Left hindlimb (tissue), 1 donor: ENCODE data around the gene AFMID.
"Not testable (repeated sequence)": the region's sequence is repeated elsewhere in the genome, so short reads cannot be mapped to it uniquely, and the experiment has no call there.

ENCODE experiments used
- DNase-seq: peaks from one replicate; pipeline ENCODE4 v3.0.0-alpha.2; 2018

Gene AFMID, protein sequence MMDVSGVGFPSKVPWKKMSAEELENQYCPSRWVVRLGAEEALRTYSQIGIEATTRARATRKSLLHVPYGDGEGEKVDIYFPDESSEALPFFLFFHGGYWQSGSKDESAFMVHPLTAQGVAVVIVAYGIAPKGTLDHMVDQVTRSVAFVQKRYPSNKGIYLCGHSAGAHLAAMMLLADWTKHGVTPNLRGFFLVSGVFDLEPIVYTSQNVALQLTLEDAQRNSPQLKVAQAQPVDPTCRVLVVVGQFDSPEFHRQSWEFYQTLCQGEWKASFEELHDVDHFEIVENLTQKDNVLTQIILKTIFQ

DNA sequence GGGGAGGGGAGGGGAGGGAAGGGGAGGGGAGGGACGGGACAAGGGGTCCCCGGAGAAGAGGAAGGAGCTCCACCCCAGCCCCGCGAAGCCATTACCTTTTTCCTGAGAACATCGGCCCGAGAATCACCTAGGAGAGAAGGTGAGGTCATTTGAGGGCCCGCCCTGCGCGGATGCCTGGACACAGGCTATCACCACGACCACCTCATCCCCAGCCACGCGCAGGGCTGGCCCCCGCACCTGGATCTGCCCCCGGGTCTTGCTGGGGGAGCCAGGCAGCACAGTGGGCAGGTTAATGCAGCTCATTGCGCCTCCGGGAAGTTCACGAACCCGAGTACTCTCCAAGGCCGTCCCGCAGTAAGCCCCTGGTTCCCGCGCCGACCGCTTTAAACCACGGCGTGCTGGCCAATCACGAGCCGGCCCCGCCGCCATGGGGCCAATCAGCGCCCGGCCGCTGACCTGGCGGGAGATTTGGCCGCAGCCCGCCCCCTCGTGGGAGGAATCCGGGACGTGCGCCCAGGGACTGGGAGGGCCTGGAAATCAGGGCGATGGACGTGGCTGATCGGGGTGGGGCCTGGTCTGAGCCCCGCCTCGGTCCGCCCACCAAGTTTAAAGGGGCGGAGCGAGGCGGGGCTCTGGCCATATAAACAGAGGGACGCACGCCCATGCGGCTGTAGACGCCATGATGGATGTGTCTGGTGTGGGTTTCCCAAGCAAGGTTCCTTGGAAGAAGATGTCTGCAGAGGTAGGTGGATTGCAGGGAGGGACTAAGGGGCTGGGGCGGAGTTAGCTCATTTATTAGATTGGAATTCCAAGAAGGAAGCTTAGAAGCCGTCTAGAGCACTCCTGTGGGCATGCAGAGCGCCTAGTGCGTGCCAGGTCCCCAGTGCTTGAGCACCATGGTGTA, at the start of gene AFMID, which contains the start of gene TK1:
AFMID (plus strand) TSS at position 671 of the 904 bp plus-strand sequence; CDS start at position 680, 9 bp downstream.
TK1 (minus strand) TSS at position 361 of the 904 bp plus-strand sequence; CDS start at position 303, 58 bp downstream.
- peak; percentile 99 for DNase-seq

DNA sequence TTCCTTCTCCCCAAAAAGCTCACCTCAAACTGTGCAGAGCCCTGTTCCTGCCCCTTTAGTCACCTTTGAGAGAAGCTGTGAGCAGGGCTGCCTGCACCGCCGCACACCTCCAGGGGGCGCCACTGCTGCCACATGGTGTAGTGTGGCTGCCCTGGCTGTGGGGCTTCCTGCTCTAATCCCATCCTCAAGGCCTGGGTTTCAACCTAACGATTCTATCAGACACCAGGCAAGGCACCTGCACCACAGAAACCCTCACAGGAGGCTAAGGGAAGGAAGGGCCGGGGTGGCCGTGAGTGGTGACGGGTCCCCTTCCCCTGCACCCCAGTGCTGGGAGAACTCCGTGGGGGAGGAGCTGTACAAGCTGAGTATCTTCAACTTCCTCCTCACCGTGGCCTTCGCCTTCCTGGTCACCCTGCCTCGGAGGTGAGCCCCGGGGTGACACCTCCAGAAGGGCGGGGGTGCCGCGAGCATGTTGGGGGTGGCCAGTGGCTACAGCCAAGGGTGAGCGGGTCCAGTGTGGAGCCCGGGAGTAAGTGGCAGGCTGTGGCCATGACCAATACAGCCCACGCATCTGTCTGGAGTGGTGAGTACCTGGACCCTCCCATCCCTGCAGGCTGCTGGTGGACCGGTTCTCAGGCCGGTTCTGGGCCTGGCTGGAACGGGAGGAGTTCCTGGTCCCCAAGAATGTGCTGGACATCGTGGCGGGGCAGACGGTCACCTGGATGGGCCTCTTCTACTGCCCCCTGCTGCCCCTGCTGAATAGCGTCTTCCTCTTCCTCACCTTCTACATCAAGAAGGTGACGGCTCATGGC, 49.6 kb upstream of the AFMID start:
- DNase-seq, result no peak

DNA sequence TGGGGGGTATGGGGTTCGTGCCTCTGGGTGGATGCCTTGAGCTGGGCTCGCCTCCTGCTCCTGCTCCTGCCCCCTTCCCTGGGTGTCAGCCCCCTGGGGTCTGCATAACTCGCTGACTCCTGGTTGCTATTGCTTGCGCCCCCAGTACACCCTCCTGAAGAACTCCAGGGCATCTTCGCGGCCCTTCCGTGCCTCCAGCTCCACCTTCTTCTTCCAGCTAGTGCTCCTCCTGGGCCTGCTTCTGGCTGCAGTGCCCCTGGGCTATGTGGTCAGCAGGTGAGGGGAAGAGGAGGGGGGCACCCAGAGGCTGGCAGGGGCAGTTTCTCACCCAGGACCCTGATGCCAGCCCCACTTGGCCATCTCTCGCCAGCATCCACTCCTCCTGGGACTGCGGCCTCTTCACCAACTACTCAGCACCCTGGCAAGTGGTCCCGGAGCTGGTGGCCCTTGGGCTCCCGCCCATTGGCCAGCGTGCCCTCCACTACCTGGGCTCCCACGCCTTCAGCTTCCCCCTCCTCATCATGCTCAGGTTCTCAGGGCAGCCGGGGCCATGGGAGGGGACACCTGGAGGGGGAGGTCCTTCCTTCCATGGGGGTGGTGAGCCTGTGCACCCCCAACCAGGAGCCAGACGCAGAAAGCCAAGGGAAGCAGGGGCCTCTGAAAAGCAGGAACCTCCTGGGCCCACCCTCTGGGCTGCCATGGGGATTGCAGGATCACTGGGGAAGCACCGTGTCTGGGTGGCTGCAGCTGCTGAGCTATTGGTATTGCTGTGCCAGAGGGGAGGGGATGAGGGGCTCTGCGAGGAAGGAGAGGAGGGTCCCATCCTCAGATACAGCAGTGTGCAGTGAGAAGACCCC, 48.7 kb upstream of the AFMID start:
- DNase-seq, result no peak

DNA sequence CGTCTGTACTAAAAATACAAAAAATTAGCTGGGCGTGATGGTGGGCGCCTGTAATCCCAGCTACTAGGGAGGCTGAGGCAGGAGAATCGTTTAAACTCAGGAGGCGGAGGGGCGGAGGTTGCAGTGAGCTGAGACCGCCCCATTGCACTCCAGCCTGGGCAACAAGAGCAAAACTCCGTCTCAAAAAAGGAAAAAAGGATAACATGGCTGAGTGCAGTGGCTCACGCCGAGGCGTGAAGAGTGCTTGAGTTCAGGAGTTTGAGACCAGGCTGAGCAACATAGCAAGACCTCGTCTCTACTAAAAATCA, 47.3 kb upstream of the AFMID start:
- not testable (repeated sequence) for DNase-seq

DNA sequence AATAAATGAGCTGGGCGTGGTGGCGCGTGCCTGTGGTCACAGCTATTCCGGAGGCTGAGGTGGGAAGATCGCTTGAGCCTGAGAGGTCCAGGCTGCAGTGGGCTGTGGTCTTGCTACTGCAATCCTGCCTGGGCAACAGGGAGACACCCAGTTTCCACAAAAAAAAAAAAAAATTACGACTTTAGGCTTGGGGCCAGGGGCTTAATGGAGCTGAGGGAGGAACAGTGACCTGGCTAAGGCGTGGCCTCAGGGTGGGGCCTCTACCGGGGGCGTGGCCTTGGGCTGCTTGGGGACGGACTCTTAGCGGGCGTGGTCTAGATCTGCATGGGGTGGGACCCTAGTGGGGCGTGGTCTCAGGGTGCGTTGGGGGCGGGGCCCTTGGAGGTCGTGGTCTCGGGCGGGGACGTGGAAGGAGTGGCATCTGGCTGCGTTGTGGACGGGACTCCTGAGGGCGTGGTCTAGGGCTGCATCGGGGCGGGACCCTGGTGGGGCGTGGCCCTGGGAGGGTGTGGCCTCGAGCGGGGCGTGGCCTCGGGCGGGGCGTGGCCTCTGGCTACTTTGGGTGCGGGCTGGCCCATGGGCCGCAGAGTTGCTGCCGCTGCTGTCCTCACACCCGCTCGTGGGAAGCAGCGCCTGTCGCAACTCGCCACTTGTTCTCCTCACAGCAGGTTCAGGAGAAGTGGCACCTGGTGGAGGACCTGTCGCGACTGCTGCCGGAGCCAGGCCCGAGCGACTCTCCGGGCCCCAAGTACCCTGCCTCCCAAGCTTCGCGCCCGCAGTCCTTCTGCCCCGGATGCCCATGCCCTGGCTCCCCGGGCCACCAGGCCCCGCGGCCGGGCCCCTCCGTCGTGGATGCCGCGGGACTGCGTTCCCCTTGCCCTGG, 46.8 kb upstream of the AFMID start:
- peak; percentile 83 for DNase-seq

DNA sequence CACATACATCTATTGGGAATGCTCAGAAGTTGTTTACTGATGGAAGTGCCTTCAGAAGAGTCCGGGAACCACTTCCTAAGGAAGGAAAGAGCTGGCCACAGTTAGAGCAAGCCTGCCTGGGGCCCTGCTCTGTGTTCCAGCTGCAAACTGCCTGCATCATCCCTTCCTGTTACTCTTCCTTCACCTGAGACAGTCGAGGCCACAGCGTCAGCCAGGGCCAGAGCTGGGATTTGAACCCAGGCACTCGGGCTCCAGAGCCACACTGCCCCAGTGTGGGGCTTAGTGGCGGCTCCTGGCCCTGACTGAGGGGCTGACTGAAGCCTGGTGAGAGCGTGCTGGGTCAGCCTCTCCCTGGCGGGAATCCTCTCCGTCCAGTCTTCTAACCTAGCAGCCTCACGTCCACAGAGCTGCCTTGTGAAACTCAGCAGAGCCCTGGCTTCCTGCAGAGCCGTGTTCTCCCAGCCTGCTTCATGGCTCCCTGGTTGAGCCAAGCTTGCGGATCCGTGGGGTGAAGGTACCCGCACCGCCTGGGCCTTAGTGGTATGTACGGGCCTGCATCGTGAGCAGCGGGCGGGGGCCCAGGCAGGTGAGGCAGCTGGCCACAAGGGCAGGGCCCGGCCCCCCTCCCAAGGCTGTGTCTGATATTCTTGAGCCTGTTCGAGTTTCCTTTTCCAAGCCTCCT, 45.6 kb upstream of the AFMID start:
- DNase-seq, result no peak

DNA sequence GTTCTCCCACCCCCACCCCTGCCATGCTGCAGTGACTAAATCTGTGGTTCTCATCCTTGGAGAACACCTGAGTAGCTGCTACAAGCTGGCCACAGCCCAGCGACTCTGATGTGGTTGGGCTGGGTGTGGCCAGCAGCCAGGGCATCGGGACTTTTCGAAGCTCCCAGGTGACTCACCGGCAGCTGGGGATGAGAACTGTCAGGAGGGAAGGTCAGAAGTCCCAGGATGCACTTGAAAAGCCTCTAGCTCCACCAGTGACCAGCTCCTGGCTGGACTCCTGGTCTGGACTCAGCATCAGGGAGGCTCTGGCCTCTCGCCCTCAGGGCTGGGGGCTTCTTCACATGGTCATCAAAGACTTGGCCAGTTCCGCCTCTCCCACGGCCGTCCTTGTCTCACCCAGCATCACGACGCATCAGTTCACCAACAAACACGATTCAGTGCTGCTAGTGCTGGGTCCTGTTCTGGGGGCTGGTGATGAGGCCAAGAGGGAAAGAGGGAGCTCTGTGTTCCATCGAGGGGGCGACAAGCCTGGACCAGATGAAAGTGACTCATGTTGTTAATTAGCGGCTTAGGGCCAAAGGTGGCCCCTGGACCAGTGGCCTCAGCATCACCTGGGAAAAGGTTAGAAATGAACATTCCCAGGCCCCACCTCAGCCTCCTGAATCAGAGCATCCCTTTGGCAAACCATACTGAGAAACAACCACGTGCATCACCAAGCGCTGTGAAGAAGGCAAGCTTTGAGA, 44.9 kb upstream of the AFMID start:
- no peak for DNase-seq

DNA sequence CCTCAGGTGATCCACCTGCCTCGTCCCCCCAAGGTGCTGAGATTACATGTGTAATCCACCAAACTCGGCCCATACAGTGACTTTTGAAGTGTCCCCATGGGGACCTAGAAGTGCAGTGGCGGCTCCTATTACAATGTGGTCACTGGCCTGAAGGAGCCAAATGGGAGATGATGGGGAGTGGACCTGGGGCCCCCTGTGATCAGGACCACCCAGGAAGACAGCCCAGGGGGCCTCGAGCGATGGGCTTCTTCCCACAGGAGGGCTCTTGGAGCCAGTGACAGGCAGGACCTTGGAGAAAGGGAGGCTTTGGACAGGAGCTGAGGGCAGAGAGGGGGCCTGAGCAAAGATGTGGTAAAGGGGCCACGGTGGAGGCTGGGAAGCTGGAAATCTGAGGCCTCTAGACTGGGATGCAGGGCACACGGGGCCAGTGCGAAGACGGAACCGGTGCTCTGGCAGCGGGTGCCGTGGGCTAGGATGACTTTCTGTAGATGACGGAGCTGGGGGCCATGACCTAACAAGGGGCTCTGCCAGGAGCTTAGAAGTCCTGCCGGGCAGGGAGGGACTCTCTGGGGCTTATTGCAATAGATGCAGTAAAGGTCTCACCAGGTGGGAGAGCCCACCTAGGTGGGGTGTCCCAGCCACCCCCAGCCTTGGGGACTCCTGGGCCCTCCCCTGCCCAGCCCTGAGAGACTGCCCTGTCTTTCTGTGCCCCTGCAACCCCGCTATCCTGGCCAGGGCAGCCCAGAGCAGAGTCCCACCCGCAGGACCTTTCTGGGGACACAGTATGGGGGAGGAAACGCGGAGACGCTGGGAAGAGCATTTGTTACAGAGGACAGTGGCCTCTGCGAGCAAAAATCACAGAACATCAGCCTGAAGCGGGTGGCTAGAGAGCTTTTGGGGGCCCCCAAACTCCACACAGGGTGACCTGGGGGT, 43.7 kb upstream of the AFMID start:
- no peak for DNase-seq

DNA sequence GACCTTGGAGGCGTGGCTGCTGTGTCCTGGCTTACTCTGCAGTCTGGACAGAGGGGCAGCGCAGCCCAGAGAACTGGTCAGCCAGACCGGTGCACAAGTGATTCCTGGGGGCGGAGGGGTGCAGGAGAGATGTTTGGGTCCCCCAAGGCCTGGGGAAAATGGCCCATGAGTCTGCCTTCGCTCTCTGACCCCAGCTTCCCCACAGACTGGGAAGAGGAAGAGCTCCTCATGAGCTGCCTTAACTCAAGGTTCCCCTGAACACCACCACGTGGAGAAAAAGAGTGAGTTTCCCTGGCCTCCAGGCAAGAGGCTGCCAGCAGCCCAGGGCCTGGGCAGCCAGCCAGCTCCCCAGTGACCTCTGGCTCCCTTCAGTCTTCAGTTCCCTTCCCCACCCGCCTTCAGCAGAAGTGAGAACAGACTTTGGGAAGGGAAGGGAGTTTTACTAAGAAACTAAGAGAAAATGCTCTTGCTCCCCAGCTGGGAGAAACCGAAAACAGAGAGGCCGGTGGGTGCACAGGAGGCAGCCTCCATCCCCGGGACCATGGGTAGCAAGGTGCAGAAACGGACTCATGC, 42.9 kb upstream of the AFMID start:
- DNase-seq, result peak; percentile 77

DNA sequence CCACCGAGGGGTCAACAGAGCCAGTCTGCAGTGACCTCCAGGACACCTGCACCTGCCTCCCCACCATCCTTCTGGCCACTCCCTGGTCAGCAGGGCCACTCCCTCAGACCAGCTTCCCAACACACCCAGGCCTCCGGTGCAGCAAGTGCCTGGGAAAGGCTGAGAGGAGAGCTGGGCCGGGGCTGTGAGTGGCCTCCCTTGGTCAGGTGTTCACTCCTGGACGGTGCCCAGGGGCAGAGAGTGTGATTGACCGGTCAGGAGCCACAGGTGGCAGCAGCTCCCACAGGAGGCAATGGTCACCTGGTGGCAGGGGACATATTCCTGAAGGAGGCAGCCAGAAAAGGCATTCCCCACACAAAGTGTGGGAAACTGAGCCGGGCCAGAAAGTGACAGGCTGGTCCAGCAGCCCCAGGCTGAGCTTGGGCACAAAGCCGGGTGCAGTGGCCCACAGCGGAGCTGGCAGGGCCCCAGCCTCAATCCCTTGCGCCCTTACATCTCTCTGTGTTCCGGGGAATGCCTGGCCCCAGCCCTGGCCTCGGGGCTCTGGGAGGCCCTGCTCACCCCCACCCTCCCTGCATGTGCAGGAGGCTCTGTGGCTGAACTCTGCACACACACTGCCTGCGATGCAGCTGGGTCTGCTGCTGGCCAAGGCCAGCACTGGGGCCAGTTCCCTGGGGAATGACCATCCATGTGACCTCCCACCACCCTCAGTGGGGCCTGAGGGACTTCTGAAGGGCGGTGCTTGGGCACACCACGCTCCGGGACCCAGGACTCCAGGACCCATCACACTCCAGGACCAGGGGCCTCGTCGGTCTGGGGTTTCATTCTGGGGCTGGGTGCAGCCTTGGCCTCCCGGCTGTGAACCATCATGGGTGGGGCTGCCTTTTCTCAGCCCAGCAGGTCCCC, 42.2 kb upstream of the AFMID start:
- DNase-seq, result no peak

DNA sequence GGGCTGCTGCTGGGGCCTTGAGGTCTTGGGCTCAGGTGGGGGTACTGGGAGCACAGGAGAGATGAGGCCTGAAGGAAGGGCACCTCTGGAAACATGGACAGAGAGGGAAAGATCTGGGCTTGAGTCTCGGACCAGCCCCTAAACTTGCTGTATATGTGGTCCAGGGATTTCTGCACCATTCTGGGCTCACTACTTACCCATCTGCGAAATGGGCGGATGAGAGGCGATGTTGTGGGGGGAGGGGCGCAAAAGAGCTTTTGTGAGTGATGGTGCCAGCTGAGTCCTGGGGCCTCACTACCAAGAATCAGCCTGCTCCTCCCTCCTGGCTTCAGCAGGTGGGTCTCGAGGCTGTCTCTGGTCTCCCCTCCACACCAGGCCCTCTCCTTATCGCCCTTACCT, 40.7 kb upstream of the AFMID start:
- no peak for DNase-seq

DNA sequence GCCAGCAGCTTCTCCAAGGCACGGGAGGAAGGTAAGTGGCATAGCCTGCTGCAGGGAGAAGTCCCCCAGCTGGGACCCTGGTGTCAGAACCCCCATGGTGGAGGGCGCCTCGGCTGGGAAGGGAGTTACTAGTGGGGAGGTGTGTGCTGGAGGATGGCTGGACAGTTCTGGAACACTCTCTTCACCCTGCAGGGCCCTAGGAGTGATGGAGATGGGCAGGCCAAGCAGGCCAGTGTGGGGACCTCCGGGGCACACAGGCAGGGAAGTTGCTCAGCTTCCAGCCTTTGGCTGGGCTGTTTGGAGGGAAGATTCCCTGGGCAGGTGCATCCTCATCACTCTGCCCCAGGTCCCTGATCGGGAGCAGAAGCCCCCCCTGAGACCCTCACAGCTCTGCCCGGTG, 40.3 kb upstream of the AFMID start:
- DNase-seq, result no peak

DNA sequence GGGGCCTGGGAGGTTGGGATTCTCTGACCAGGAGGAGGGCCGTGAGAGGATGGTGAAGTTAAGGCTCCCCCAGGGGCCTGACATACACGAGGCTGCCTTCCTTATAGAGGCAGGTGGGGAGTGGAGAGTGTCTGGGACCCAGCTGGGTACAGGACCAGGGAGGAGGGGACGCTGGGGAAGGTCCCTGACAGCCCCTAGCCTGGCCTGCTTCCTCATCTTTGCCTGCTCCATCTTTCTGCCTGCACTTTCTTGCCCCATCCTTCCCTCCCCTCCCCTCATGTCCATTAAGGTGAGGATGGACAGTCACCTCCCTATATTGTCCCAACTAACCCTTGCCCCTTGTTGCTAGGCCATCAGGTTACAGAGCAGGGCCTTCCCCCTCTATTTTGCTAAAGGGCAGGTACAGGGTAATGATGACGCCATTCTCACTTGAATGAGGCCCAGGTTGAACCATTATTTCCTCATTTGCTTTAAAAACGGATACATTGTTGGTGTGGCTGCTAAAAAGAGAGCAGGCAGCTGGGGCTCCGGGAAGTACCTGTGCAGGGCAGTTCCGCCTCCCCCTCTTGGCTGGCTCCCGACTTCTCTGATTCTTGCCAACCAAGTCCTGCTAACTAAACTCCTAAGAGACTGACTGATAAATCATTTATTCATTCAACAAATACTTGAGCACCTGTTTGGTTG, 39.7 kb upstream of the AFMID start:
- DNase-seq, result no peak

DNA sequence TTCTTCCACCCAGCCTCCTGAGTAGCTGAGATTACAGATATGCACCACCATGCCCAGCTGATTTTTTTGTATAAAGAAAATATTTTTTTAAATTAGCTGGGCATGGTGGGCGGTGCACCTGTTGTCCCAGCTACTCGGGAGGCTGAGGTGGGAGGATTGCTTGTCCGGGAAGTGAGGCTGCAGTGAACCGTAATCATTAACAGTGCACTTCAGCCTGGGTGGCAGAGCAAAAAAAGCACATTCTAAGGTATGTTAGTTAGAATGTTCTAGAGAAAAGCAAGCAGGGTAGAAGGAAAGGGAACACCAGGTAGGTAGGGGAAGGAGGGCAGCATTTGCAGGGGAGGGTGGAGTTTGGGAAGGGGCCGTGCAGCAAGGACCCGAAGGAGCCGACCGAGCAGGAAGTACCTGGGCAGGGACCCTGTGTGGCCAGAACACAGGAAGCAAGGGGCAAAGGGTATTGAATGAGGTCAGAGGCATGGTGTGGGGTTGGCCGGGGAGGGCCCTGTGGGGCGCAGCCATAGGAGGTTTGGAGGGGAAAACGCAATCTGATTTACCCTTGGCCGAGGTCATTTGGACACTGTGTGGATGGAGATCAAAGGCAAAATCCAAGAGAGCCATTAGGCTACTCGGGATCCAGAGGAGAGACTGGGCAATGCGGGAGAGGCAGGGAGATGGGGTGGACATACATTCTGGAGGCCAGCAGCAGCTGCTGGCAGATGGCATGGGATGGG, 38.7 kb upstream of the AFMID start:
- no peak for DNase-seq

DNA sequence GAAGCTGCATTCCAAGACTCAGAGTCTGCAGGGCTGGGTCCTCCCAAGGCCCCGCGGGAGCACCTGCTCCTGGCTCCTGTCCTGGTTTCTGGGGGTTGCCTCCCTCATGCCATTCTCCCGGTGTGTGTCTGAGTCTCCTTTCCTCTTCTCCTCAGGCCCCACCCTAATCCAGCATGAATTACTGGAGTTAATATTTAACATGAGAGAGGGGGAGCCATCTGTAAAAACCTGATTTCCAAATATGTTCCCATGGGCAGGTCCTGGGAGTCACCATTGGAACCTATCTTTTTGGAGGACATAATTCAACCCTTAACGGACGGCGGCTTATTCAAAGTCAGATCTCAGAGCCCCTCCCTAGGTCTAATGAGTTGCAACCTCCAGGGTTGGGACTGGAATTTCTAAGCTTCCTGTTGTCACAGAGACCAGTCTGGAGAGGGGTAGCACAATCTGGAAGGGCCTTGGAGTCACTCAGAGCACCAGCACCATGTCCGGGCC, 35.6 kb upstream of the AFMID start:
- DNase-seq, result no peak
